HG03103 (cell line): ENCODE results near the gene KCTD7.
"Not testable (repeated sequence)": the region's sequence is repeated elsewhere in the genome, so short reads cannot be mapped to it uniquely, and the experiment has no call there.

Experiments
- ATAC-seq: cut with Tn5 transposase; IDR thresholded peaks from one replicate; pipeline ENCODE4 v1.9.1; 2021; ENCODE audit warnings: low read depth; ENCODE audit not compliant: unreplicated experiment

Gene KCTD7

DNA sequence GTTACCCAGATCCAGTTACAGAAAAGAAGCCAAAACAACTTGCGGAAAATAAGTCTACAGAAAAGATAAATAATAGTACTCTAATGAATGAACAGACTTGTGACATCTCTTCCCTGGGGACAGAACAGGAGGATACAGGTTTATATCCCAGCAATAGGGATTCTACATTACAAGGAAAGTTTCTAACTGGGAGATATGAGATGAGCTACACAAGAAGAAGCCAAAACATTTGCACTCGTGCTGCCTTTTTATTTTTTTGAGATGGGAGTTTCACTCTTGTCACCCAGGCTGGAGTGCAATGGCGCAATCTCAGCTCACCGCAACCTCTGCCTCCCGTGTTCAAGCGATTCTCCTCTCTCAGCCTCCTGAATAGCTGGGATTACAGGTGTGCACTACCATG, 22.3 kb downstream of the KCTD7 start:
- ATAC-seq: not testable (repeated sequence)

DNA sequence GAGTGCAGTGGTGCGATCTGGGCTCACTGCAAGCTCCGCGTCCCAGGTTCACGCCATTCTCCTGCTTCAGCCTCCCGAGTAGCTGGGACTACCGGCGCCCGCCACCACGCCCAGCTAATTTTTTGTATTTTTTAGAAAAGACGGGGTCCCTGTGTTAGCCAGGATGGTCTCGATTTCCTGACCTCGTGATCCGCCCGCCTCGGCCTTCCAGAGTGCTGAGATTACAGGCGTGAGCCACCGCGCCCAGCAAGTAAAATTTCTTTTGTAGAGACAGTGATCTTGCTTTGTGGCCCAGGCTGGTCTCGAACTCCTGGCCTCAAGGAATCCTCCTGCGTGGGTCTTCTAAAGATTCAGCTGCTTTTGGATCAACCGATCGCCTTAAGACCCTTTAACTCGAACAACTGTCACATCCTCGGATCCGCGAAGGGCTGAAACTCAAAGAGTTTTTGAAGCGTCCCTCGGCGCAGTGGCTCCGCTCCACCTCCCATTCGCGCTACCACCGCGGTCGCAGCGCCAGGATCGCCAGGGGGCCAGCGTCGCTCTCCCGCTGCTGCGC, 25.1 kb downstream of the KCTD7 start:
- not testable (repeated sequence) for ATAC-seq

DNA sequence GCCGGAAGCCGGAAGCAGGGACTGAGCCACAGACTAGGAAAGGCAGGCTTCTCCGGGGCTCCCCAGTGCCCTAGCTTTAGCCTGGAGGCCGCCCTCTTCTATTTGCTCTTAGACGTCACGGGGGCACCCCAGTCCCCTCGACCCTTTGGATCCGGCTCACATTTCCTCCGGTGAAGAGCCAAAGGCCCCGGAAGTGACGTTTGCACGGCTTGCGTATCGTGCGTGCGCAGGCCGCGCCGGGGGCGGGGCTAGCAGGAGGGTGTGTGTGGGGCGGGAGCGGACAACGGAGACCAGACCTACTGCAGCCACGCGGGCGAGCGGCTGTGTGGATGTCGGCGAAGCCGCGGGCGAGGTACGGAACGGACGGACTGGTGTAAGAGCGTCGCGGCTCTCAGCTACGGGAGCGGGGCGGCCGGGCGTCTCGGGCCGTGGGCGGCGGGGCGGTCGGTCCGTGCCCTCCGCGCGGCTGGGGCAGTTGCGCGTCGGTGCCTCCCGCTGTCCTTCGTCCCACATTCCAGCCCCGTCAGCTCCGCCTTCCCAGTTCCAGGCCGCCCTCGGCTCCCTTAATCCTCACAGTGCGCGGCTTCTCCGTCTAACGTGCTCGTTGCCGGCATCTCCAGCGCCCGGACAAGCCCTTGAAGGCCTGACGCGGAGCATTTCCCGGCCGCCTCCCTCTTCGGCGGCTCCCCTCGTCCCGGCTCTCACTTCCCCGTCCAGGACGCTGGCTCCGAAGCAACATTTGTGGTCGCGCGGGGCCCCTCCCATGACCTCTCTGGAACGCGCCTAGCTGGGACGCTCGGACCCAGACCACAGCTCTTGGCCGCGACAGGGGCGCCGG, 25.8 kb downstream of the KCTD7 start:
- ATAC-seq: peak; percentile 87

DNA sequence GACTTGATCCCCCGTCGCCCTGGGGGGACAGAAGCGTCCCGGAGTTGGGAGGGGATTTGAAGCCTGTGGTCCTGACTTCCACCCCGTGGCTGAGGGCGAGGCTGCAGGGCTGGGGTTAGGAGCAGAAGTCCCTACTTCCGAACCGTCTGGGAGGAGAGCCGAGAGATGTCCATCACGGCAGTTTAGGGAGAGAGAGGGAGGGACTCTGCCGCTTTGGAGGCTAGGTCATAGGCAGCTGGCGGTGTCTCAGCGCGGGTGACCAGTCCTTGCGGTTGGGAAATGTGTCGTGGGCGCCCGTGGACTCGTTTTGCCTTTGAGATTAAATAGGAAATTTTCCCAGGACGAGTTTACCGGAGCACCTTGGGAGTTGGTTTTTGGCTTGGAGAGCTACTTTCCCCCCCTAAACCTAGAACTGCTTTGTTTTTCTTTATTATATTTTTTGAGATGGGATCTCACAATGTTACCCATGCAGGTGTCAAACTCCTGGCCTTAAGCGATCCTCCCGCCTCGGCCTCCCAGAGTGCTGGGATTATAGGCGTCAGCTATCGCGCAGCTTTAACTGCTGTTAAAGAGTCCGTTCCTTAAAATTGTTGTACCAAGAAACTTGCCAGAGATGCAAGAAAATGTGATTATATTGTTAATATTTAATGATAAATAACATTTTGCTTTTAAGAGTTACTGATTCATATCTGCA, 26.6 kb downstream of the KCTD7 start:
- ATAC-seq: peak; percentile 5

DNA sequence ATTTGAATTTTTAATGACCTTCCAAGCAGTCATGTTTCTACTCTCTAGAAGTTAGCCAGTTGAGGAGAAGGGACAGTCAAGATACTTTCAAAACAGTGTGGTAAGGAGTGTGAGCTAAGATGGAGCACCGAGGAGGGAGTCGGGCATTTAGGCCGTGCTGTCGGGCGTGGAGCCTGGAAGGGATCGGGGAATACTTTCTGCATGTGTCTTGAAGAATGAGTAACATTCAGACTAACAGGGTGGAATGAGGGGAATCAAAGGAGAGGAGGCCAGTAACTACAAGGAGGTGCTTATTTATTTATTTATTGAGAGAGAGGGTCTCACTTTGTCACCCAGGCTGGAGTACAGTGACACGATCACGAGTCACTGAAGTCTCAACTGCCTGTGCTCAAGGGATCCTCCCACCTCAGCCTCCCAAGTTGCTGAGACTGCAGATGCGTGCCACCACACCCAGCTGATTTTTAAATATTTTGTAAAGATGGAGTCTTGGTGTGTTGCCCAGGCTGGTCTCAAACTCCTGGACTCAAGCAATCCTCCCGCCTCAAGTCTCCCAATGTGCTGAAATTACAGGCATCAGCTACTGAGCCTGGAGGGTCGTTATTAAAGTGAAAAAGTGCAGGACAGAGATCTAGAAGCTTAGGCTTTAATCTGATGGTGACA, 27.3 kb downstream of the KCTD7 start:
- ATAC-seq: not testable (repeated sequence)

DNA sequence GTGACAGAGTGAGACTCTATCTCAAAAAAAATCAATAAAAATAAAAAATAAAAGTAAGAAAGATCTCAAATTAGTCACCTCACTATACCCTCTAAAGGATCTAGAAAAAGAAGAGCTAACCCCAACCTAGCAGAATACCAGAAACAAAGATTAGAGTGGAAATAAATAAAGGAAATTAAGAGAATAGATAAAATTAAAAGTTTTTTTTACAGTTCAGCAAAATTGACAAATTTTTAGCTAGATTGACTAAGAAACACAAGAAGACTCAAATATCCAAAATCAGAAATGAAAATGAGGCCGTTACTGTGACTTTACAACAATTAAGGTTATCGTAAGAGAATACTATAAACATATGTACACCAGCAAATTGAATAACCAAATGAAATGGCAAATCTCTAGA, 29.1 kb downstream of the KCTD7 start:
- no peak for ATAC-seq

DNA sequence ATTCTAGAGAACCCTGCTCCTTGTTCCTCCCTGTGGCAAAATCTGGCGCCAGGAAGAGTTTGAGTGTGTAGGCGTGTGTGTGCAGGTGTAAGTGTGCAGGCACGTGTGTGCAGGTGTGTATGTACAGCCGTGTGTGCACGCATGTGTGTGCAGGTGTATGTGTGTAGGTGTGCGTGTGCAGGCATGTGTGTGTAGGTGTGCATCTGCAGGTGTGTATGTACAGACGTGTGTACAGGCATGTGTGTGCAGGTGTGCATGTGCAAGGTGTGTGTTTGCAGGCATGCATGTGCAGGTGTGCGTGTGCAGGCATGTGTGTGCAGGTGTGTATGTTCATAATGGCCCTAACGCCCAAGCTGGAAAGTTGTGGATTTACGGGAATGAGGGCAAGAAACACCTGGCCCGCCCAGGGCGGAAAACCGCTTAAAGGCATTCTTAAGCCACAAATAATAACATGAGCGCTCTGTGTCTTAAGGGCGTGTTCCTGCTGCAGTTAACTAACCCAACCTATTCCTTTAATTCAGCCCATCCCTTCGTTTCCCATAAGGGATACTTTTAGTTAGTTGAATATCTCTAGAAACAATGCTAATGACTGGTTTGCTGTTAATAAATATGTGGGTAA, 34.1 kb downstream of the KCTD7 start:
- ATAC-seq: no peak

DNA sequence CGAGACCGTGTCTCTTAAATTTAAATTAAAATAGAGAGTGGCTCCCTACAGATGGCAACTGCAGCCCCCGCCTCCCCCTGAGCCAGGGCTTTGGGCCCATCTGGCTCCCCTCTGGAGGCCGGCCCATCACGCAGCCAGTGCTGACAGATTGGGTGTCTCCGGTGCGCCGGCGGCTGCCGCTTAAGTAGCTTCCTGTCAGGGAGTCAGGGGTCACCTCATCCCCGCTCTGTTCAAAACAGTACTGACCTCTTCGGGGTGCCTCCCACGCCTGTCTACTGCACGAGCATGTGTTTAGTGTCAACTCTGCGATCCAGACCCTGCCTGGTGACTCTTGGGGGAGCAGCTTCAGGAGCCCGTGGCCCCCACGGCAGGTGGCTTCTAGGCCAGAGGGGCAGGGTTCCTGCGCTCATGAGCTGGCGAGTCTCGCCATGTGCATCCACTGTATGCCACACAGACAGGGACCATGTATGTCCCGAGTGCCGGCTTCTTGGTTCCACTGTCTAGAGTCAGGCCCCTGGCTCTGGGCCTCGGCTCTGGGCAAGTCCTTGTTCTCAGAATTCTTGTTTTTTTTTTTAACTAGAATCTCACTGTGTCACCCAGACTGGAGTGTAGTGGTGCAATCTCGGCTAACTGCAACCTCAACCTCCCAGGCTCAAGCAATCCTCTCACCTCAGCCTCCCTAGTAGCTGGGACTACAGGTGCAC, 36.1 kb downstream of the KCTD7 start:
- no peak for ATAC-seq

DNA sequence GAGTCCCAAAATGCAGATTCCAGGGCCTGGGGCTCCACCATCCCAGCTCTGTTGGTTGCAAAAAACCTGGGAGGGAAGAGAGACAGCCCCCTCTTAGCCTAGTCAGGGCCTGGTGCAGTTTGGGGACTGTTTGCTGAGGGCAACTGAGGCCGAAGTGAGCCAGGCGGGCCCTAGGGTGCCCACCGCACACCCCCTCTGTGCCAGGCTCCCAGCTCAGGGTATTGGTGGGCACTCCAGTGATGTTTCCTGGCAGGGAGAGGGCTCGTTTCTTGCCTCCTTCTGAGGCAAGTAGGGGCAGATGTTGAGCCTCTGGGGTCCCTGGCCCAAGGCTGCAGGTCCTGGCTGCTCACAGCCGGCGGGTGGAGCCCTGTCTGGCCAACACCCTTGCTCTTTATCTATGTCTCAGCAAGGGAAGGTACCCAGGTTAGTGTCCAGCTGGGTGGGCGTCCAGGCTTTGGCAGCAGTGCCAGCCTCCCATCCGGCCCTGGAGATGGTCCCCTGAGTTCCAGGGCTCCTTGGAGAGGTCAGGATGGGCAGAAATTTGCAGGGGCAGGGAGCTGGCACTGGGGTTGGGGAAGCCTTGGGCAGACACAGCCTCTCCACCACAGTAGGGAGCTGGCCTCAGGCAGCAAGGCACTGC, 37.8 kb downstream of the KCTD7 start:
- no peak for ATAC-seq

DNA sequence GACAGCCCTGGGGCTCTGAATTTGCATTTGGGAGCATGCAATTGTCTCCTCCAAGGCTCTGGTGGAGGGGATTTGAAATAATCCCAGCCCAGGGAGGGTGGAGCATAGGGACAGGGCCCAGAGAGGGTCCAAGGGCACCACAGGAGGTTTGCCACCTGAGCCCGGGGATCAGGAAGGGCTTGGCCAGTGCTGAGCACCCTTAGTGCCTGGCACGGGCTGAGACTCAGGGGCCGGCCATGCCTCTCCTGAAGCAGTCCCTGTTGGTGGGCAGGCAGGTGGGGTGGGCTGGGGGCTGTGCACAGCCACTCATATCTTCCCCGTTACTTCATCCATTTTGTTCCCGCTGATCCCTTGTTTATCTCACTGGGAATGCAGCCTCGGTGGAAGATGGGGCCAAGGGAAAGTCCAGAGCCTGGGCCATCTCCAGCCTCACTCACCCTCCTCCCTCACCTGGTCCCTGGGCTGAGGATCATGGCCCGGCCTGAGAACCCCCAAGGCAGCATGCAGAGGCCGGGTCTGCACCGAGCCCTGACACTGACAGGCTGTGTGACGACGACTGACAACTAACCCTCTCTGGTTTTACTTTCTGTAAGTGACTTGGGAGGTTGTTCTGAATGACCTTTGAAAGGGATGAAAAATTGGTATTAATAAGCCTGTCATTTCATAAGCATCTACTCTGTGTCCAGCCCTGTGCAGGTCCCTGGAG, 38.5 kb downstream of the KCTD7 start:
- ATAC-seq: no peak

DNA sequence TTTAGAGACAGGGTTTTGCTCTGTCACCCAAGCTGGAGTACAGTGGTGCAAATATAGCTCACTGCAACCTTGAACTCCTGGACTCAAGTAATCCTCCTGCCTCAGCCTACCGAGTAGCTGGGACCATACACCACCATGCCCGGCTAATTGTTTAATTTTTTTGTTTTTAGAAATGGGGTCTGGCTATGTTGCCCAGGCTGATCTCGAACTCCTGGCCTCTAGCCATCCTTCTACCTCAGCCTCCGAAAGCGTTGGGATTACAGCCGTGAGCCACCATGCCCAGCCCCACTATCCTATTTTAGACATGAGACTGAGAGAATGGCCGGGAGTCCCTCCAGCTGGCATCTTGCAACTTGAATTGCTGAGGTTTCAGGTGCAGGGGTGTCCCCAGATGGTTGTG, 39.4 kb downstream of the KCTD7 start:
- ATAC-seq: no peak

DNA sequence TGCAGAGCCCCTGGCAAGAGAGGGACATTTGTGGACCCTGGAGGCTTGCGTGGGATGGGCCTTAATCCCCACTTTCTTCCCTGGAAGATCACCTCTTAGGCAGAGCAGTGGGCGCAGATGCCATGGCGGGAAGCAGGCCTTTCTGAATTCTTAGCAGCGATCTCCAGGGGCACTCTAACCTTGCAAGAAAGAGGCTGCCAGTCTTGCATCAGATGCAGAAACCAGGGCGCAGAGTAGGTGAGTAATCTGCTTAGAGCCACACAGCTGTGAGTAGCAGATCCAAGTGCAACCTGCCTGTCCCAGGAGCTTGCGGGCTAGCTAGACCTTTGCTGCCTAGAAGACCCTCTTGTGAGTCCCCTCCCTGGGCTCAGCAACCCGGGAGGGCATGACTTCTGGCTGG, 40.0 kb downstream of the KCTD7 start:
- no peak for ATAC-seq

DNA sequence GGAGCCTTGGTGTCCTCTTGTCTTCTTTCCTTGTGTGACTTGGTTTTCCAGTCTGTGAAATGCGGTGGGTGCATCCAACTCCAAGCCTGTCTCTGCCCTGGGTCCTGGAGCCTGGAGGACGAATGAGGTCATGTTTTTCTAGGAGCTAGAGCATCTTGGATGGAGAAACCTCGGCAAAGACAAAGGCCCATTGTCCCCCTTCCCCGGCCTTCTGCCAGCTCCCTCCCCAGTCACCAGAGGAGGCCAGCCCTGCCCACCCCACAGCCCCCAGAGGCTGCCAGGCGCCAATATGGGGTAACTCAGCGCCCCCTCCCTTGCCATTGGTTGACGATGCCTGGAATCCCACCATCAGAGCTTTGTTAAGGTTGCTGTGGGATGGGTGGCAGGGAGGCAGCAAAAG, 40.4 kb downstream of the KCTD7 start:
- ATAC-seq: no peak

DNA sequence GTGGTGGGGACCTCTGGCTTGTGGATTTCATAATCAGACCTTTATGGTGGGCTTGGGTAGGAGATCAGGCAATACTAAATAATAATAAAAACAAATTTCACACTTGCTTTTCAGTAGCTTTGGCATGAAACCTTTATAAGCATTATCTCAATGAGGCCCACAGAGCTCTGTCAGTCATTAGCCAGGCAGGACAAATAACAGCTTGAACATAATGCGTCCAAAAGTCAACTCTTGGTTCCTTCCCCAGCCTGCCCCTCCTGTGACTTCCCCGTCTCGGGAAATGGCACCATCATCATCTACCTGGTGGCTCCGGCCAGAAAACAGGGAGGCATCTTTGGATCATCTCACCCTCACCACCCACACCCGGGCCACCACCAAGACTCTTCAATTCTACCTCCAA, 40.8 kb downstream of the KCTD7 start:
- ATAC-seq: no peak

DNA sequence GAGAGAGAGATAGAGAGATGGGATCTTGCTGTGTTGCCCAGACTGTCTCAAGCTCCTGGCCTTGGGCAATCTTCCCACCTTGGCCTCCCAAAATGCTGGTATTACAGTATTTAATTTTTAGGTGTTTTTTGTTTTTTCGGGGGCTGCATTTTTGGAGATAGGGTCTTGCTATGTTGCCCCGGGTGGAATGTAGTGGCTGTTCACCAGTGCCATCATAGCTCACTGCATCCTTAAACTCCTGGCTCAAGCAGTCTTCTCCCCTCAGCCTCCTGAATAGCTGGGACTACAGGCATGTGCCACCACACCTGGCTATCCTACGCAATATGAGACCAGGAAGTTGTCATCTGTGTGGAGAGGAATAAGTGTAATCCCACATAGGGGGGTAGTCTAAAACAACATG, 42.4 kb downstream of the KCTD7 start:
- no peak for ATAC-seq

DNA sequence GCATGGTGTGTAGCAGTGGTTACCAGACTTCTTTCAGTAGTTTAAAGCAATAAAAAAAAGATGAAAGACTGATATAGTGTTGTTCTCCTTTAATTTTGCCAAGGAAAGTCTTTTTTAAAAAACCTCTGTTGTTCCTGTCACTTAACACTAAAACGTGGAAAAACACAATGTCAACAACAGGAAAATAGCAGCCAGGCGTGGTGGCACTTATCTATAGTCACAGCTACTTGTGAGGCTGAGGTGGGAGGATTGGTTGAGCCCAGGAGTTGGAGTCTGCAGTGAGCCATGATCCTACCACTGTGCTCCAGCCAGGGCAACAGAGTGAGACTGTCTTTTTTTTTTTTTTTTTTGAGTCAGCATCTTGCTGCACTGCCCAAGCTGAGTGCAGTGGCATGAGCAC, 42.8 kb downstream of the KCTD7 start:
- ATAC-seq: not testable (repeated sequence)

DNA sequence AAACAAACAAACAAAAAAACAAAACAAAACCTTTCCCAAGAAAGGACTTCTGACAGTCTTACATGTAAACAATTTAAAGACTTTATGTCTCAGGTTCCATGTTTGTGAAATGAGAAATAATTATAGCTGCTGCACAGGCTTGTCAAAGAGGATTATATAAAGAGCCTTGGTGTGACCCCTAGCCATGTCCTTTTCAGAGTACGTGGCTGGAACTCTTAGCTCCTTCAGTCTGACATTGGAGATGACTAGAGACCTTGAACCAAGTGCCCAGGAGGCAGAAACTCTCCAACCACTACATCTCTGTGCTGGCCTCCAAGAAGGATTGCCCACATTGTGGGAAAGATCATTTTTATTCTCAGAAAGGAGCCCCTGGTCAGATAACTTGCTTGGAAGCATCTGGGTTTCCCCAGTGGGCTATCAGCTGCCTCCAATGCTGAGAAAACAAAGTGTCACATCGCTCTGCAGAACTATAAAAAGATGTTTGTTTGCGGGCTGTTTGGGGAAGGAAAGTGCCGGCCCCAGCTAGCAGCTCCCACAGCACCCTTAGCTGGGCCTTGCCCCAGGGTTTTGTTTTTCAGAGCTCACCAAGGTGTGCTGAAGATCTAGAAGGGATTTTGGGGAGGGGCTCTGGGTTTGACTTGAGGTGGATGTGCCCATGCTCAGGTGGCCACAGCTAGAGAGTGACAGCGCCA, 43.9 kb downstream of the KCTD7 start:
- ATAC-seq: not testable (repeated sequence)

DNA sequence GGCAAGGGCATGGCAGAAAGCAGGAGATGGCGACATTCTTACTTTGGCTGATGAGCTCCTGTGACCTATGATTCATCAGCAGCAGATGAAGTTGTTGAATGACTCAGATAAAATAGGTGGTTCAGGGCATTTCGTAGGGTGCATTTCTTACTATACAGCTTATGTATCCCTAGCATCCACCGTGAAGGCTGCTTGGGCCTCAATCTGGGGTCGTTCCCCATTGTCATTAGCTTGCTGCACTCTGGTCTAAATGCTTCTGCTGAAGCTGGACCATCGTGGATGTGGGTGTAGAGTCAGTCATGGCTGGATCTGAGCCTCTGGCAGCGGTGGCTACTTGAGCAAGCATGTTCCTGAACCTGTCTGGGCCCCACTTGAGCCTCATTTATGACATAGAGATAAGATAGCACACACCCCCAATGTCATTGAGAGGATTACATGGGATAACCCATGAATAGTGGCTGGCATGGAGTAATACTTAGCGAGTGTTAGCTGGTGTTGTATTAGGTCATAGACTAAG, 44.5 kb downstream of the KCTD7 start:
- not testable (repeated sequence) for ATAC-seq
